A204.1 (cell line): ENCODE results near the gene RAP1GAP2.

Experiments used
- FAIRE-seq: peaks from 2 replicates; lab custom pipeline; 2012; peaks lifted over from hg19 to GRCh38; lab: Jason Lieb, UNC

The RAP1GAP2 gene

DNA sequence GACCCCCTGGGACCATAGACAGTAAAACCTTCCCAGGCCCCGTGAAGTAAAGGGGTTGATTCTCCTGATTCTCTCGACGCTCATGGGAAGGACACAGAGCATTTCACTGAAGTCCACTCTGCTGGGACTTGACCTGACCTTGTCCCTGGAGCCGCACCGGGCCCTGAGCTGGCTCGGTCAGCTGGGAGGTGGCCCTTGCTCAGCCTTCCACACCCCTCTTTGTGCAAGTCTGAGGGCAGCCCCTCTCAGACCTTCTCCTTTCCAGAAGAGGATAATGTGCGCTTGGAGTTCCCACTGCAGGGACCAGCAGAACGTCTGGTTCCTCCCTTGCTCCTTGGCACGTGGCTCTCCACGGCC, 115.5 kb downstream of the RAP1GAP2 start:
- FAIRE-seq, result no peak

DNA sequence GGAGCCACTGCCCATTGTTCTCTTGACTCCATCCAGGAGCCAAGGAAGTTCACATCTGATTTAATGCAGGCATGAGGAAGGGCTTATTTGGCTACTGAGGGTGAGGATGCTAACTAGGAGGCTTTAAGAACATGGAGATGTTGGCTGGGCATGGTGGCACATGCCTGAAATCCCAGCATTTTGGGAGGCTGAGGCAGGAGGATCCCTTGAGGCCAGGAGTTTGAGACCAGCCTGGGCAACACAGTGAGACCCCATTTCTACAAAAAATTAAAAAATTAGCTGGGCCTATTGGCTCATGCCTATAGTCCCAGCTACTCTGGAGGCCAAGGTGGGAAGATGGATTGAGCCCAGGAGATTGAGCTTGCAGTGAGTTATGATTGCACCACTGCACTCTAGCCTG, 116.5 kb downstream of the RAP1GAP2 start:
- FAIRE-seq, result no peak

DNA sequence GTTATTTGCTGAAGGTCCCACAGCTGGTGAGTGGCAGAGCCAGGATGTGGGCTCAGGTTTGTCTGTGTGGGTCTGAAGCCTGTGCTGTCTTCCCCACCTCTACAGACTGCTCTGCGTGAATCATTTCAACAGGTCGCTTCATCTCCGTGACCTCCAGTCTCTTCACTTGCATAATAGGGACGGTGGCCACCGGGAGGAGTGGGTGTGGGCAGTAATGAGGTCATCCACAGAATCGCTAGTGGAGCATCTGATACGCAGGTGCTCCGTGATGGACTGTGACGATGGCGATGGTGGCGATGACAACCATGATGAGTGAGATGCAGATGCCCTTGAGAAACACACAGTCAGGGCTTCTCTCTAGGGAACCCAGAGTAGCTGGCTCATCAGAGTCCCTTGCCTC, 120.2 kb downstream of the RAP1GAP2 start:
- no peak for FAIRE-seq

DNA sequence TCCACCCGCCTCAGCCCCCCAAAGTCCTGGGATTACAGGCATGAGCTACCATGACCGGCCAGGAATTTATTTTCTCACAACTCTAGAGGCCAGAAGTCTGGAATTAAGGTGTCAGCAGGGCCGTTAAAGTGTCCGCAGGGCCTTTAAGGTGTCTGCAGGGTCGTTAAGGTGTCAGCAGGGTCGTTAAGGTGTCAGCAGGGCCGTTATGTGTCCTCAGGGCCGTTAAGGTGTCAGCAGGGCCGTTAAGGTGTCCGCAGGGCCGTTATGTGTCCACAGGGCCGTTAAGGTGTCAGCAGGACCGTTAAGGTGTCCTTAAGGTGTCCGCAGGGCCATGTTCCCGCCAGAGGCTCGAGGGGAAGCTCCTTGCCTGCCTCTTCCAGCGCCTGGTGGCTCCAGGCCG, 125.2 kb downstream of the RAP1GAP2 start:
- no peak for FAIRE-seq

DNA sequence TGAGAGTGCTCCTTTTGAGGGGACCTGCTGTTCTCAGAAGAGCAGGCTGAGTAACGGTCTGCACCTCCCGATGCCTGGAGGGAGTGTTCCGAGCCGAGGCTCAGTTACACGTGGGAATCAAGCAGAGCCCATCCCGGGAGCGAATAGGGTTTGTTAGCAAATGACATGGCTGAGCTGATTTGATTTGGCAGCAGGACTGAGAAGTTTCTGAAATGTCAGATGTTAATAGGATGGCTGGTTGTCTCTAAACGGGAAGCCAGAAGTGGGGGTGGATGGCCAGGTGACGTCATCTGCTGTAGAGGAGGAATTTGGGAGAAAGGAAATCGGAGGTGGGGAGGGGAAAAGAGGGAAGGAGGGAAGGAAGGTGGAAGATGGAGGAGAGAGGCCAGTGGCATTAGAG, 128.0 kb downstream of the RAP1GAP2 start:
- FAIRE-seq, result no peak

DNA sequence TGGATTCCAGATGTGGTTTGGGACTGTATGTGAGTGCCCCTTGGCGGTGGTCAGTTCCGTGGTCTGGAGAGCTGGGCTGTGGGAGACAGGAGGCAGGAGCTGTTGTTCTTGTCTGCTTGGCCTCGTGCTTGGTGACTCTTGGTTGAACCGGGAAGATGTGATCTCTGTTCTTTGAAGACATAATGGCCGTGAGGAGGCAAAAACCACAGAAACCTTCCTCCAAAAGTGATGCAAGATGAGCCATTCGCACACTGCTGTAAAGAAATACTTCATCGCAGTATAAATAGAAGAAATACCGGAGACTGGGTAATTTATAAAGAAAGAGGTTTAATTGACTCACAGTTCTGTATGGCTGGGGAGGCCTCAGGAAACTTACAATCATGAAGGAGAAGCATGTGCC, 128.8 kb downstream of the RAP1GAP2 start:
- no peak for FAIRE-seq

DNA sequence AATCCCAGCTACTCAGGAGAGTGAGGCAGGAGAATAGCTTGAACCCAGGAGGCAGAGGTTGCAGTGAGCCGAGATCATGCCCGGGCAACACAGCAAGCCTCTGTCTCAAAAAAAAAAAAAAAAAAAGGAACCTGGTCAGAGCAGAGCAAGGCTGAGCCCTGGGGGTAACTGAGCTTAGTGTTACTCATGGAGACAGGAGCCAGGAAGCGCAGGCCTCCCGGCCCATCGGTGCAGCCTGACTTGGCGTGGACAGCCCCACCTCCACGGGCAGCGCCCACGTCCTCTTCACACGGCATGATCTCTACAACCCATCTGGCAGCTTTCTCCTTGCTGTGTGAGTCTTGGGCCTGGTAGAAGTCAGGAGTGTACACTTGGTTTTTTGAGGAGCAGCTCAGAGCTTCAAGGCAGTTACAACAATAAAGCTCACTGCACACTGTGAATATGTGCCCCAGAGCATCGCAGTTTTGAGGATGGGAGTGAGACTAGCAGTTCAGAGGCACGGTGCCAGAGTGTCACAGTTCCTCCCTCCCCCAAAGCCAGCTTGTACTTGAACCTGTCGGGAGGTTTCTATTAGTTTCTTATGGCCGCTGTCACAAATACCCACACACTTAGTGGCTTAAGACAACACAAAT, 129.9 kb downstream of the RAP1GAP2 start:
- no peak for FAIRE-seq

DNA sequence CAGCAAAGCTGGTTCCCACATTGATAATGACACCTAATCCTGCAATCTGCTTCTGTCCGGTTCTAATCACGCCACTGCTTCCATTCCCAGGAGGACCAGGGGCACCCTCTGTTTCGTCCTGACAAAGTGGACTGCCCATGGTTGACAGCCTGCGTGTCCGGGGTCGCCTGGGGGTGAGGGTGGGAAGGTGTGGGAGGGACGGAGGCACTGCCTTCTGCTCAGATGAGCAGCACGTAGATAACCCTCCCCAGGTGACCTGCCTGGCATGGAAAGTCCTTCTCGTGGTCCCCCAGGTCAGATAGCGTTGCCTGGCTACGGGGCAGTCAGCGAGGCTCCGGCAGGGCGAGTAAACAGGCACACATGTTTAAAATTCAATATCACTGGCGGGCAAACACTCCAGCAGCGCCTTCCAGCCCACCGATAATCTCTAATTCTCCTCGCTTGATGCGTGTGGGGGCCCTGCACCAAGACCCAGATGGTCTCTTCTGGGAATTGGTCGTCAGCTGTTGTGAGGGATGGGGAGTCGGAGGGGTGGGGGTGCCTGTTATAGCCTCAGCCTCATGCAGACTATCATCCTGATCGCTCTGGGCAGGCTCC, 132.2 kb downstream of the RAP1GAP2 start:
- no peak for FAIRE-seq

DNA sequence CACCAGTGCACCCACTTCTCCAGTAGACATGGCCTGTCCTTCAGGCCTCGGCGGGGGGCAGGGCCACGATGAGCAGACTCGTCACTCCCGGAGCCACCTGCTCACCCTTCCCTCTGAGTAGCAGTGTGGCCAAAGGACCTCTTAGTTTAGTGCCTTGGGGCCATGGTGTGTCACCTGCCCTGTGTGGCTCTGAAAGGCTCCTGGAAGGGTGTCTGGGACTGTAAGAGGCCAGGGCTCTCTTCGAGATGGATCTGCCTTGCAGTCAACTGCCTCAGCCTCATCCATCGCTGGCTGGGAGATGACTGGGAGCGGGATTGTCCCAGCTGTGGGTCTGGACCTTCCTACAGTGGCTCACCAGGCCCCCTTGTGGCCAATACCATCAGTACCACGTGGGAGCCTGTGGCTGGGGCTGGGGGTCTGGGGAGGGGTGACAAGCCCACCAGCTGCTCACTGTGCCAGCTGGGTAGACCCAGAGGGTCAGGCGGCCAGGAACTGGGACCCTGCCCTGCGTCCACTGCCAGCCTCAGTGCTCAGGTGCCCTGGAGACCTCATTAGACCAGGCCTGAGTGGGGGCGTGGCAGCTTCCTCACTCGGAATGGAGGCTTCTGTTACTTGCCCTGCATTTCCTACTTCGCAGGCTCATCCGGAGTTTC, 133.8 kb downstream of the RAP1GAP2 start:
- no peak for FAIRE-seq

DNA sequence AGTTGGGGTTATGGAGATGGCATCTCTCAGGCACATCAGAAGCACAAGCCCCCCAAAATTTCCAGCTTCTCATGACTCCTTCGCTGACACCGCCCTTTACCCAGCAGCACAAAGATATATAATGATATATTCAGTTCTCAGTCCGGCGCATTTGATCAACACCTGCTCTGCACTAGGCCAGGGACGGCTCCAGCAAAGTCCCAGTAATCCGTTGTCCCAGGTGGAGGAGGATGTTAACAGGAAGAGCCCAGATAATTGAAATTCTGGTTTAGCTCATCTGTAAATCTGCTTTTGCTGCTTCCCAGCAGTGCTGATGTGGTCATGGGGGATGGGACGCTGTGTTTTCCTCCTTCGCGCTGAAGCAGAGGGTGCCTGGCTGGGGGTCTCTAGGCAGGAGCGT, 135.6 kb downstream of the RAP1GAP2 start:
- no peak for FAIRE-seq

DNA sequence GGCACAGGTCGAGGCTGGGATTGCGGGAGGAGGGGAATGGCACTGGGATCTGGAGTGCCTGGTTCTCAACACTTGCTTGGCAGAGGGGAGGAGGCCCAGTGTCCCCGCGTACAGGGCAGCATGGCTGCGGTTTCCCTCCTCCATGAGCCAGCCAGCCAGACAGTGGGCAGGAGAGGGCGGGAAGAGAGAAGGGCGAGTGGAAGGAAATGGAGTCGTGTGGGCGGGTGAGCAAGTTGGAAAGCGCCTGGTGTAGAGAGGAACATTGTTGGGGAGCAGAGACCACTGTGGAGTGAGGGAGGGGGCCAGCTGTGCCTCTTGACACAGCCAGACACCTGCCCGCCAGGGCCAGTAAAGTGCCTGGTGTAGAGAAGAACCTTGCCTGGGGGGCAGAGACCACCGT, 136.7 kb downstream of the RAP1GAP2 start:
- no peak for FAIRE-seq

DNA sequence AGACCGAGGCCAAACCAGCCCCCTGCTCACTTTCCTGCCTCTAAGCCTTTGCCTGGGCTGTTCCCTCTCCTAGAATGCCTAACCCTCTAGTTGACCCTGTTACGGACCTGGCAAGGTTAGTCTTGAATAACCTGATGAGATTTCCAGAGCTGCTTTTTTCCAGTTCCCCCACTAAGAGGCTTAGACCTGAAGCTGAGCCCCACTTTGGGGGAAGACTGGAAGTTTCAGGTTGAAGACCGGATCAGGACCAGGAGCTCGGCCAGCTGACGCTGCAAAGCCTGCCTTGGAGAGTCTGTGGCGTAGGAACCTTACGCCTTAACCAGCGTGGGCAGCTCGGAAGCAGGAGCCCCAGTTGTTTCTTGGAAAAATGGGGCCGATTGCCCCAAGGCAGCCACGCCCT, 137.4 kb downstream of the RAP1GAP2 start:
- no peak for FAIRE-seq

DNA sequence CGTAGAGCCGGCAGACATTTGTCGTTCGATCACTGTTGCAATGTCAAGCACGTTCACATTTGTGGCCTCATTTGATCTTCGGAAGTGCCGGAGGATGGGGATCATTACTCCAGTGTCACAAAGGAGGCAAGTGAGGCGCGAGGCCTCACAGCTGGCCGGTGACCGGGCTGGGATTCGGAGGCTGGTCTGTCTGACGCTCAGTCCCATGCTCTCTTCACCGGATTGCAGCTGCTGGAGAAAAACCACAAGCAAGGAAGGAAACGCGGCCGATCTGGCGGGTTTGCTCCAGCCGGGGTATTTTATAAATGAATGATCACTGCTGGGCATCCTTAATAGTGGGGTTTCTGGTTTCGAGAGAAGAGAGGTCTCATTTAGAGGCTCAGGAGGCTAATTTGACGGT, 139.4 kb downstream of the RAP1GAP2 start:
- no peak for FAIRE-seq

DNA sequence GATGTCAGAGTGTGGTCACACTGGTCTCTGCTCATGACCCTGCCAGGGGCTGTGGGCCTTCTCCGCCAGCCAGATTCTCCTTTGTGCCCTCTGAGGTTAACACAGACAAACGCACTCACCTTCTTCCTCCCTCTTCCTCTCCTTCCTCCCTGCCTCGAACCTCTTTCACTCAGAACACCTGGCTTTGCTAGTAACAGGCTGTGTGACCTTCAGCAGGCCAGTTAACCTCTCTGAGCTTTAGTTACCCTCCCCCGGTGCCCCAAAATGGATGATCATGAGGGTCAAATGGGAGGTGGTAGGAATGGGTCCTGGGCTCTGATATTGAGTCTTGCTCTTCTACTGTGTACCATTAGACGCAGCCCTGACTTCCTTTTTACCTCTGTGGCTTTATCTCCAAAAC, 140.1 kb downstream of the RAP1GAP2 start:
- no peak for FAIRE-seq

DNA sequence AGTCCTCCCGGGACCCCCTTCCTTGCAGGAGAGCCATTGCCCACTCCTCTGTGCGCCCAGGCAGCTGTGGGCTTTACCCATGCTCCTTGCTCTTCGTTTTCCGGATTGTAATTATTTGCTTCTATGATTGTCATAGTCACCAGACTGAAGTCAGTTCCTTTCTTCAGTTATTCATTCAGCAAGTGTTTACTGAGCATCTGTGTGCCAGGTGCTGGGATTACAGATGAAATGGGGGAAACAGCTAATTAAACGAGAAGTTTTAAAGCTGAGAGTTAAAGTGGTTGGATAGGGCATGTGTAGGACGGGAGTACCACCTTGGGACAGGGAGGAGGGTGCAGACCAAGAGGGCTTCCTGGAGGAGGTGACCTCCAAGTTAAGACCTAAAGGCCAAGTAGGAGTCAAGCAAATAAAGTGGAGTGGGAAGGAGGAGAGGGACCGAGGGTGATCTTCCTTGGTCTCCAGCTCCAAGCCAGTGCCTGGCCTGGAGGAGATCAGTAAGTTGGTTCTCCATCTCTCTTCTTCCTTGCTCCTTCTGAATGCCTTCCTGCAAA, 140.6 kb downstream of the RAP1GAP2 start:
- no peak for FAIRE-seq

DNA sequence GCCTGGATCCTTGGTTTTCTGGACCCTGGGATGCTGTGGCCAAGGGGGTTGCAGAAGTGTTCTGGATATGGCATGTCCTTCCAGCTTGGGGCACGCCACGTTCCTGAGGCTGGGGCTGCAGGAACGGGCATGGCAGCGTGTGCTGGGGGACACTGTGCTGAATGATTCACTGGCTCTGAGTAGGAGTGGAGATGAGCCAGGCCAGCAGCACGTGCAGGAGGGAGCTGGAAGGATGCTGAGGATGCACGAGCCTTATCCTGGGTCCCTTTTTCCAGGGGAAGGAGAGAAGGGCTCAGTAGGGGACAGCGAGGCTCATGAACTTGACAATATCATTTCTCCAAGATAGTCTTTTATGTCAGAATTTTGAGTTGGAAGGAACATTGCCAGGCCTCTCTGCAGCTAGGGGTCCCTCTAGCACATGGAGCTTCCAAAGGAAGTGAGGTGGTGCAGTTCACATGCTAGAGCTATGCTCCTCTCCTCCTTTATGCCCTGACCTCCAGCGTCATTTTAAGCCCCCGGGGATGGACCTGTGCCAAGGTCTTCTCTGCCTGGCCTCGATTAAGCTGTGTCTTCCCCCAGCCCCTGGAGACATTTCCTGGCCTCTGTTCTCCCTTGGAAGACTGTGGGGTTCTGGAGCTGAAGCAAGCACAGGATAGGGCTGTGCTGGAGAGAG, 141.2 kb downstream of the RAP1GAP2 start:
- no peak for FAIRE-seq

DNA sequence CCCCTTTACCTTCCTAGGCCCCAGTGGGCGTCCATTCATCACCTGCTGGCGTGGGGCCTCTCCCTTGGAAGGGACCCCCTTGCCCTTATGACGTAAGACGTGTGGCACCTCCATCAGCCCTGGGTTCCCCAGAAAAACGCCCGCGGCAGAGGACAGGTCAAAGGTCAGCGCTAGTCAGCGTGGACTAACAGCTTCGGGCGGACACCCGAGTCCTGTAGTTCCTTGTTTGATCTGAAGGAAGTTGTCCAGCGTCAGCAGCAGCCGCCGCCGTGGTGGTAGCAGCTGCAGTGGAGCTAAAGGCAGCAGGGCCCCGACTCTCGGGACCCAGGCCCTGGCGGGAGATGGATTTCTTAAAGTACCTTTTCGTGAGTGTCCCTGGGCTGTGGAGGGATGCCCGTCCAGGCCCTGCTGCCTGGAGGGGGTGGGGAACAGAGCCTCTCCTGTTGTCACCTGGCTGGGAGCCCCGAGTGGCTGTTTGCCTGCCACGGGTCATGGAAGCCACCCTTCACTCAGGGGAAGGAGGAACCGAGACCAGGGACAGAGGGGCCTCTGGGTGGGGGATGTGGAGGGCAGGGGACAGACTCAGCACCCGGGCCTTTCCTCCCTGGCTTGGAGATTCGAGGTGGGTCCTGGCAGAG, 143.6 kb downstream of the RAP1GAP2 start:
- no peak for FAIRE-seq

DNA sequence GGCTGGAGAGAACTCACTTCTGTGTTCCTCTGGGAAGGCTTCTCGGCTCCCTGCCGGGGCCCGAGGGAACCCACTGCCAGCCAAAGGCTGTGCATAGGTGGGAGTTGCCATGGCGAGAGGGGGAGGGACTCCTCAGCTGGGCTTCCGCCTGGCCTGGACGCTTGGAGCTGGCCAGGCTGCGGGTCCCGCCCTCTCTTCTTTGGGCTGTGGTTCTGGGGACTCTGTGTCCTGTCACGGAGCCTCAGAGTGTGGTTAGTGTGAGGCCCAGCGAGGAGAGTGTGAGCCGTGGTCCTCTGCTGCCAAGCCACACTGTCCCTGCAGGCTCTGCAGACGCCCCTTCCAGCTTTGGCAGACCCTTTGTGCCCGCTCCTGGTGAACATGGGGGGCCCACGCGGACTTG, 144.1 kb downstream of the RAP1GAP2 start:
- FAIRE-seq, result no peak

DNA sequence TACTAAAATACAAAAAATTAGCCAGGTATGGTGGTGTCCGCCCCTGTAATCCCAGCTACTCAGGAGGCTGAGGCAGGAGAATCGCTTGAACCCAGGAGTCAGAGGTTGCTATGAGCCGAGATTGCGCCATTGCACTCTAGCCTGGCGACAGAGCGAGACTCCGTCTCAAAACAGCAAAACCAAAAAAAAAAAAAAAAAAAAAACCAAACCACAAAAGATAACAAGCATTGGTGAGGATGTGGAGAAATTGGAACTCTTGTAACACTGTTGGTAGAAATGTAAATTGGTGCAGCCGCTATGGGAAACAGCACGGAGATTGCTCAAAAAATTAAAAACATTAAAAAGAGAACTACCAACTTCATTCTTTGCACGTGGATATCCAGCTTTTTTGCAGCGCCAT, 147.7 kb downstream of the RAP1GAP2 start:
- FAIRE-seq, result no peak

DNA sequence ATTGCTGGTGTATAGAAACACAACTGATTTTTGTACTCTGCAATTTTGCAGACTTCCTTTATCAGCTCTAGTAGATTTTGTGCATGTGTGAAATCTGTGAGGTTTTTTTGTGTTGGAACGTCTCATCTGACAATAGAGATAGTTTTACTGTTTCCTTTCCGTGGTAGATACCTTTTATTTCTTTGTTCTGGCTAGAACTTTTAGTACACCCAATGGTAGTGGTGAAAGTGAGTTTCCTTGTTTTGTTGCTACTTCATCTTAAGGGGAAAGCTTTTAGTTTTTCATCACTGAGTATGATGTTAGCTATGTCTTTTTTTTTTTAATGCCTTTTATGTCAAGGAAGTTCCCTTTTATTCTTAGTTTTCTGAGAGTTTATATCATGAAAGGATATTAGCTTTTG, 149.1 kb downstream of the RAP1GAP2 start:
- FAIRE-seq, result no peak

DNA sequence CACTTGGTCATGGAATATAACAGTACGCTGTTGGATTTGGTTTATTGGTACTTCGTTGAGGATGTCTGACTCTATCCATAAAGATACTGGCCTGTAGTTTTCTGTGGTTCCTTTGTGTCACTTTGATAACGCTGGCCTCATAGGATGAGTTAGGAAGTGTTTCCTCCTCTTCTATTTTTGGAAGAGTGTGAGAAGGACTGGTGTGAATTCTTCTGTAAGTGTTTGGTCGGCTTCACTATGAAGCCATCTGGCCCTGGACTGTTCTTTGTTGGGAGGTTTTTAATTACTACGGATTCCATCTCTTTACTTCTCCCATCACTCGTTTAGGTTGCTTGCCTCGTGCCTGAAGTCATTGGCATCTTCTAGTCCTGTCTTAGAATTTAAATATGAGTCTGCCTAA, 149.9 kb downstream of the RAP1GAP2 start:
- FAIRE-seq, result no peak

DNA sequence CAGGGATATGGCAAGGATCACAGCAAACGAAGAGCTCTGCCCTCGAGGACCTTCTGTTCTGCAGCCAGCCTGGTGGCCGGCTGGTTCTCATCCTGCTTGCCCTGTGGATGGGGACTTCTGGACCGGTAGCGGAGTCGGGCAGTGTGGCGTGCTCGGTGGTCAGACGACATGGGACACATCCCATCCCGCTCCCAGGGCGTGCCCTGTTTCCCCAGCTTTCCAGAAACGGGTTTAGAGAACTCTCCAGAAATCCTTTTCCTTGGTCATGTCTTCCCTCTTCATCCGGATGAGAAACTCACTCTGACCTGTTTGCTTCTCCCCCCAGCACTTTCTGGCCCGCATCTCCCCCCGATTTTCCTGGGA, 151.3 kb downstream of the RAP1GAP2 start:
- FAIRE-seq, result no peak

DNA sequence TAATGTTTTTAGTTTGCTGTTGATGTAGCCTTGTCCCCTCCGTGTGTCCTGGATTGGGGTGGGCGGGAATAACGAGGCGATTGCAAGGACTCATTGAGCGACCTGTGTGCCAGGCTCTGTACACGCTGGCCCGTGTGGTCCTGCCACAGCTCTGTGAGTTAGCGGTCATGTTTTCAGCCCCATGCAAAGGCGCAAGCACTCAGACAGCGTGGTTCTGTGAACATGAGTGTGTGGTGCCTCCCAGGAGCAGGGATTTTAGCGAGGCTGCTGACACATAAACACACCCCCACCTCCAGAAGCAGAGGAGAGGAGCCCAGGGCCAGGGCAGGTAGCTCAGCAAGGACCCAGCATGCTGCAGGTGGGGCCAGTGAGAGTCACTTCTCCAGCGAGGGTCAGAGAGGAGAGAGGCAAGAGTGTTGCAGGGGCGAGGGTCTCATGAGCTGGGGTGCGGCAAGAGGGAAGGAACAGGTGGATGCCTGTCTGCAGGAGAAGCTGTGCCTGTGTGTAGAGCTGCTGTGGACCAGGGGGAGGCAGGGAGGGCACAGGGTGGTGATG, 151.8 kb downstream of the RAP1GAP2 start:
- FAIRE-seq, result no peak
